Endothelial cell of umbilical vein (primary cell): Measurements from ENCODE around the gene ESPN. TPM values are rescaled to one million over a fixed set of nuclear protein-coding genes. Genes with fewer than 3 reads are reported as not detected.

ENCODE experiments used
- BruUV-seq: library from RNA; stranded (reverse); fragments of 400-500 nt; replicated peaks from 2 replicates; lab custom pipeline; 2021; lab: Mats Ljungman, UMichigan
- CTCF ChIA-PET: fragments of 300-600, 350-600 bp; sonication (Branson Sonifier 250); formaldehyde crosslinking; loops from one replicate; lab custom pipeline; 2021; ENCODE audit warnings: antibody characterized with exemption, inconsistent platforms; lab: Charles Lee
- POLR2A ChIA-PET: fragments of 300-600, 350-600 bp; sonication (Branson Sonifier 250); formaldehyde crosslinking; loops from one replicate; lab custom pipeline; 2021; ENCODE audit warnings: antibody characterized with exemption, inconsistent platforms; lab: Charles Lee
- DNase-seq: peaks from one replicate; pipeline ENCODE4 v3.0.0-alpha.2; 2011; ENCODE audit warnings: low read depth, low spot score
- FAIRE-seq: peaks from 2 replicates; lab custom pipeline; 2011; peaks lifted over from hg19 to GRCh38; lab: Jason Lieb, UNC
- H2AFZ ChIP-seq: 2 replicates; pipeline ENCODE4 v1.6.0; 2012; ENCODE audit warnings: low read depth, low read length, control low read depth, inconsistent platforms
- H3K27ac ChIP-seq: 2 replicates; pipeline ENCODE4 v1.5.1; 2011; ENCODE audit warnings: low read depth, mild to moderate bottlenecking, control low read depth, low read length, moderate library complexity; ENCODE audit not compliant: insufficient read depth
- H3K27me3 ChIP-seq, 2 experiments: 2 replicates each; pipeline versions ENCODE4 v1.6.0 to v1.6.1; 2011; ENCODE audit warnings: low read length in 2 of 2, mixed read lengths in 1 of 2; ENCODE audit not compliant: control insufficient read depth in 2 of 2, insufficient read depth in 2 of 2
- H3K36me3 ChIP-seq, 2 experiments: 2 replicates in 1 of 2; 3 replicates in 1 of 2; pipeline ENCODE4 v1.5.1; 2011; ENCODE audit warnings: low read length in 2 of 2, mild to moderate bottlenecking in 1 of 2, moderate library complexity in 1 of 2; ENCODE audit not compliant: control insufficient read depth in 2 of 2, insufficient read depth in 2 of 2; ENCODE audit errors: extremely low read depth in 1 of 2
- H3K4me1 ChIP-seq: 3 replicates; pipeline ENCODE4 v1.5.1; 2011; ENCODE audit warnings: mild to moderate bottlenecking, low read length; ENCODE audit not compliant: control insufficient read depth, insufficient read depth; ENCODE audit errors: extremely low read depth
- H3K4me2 ChIP-seq: 2 replicates; pipeline ENCODE4 v1.6.1; 2011; ENCODE audit warnings: low read length, control low read depth, mixed read lengths; ENCODE audit not compliant: insufficient read depth
- H3K4me3 ChIP-seq, 3 experiments: fragments of 200-600 bp in 1 of 3; sonication (generic), shearing (Covaris generic) in 1 of 3; replicated peaks in 1 of 3; 2 replicates each; pipeline ENCODE4 v1.5.1; 2011 to 2016; ENCODE audit warnings: control low read depth in 3 of 3, low read length in 3 of 3, mild to moderate bottlenecking in 2 of 3, inconsistent platforms in 1 of 3, low read depth in 1 of 3, moderate library complexity in 1 of 3; ENCODE audit not compliant: insufficient read depth in 1 of 3
- H3K79me2 ChIP-seq: 2 replicates; pipeline ENCODE4 v1.6.0; 2012; ENCODE audit warnings: low read length, inconsistent platforms; ENCODE audit not compliant: control insufficient read depth, insufficient read depth
- H3K9ac ChIP-seq: replicated peaks from 2 replicates; pipeline ENCODE3; 2011; ENCODE audit warnings: low read length, control low read depth; ENCODE audit not compliant: insufficient read depth; ENCODE audit errors: extremely low read depth
- H3K9me1 ChIP-seq: replicated peaks from 3 replicates; pipeline ENCODE4 v1.6.0; 2011; ENCODE audit warnings: mild to moderate bottlenecking, low read length; ENCODE audit not compliant: control insufficient read depth, insufficient read depth; ENCODE audit errors: extremely low read depth
- H3K9me3 ChIP-seq: replicated peaks from 2 replicates; pipeline ENCODE4 v1.5.1; 2012; ENCODE audit warnings: low read length, inconsistent platforms; ENCODE audit not compliant: control insufficient read depth, insufficient read depth
- H4K20me1 ChIP-seq: replicated peaks from 2 replicates; pipeline ENCODE3; 2011; ENCODE audit warnings: mild to moderate bottlenecking, low read length; ENCODE audit not compliant: control insufficient read depth, insufficient read depth; ENCODE audit errors: extremely low read depth
- CTCF ChIP-seq, 2 donors: IDR thresholded peaks; 1 replicate in 1 of 2; 2 replicates in 1 of 2; pipeline ENCODE4 v1.5.1; 2011; ENCODE audit warnings: low read length in 2 of 2, mild to moderate bottlenecking in 2 of 2, moderate library complexity in 2 of 2, control low read depth in 1 of 2, inconsistent platforms in 1 of 2, low read depth in 1 of 2; ENCODE audit not compliant: insufficient read depth in 1 of 2; ENCODE audit errors: extremely low read depth in 1 of 2
- EZH2 ChIP-seq: IDR thresholded peaks from 2 replicates; pipeline ENCODE4 v1.6.1; 2012; ENCODE audit warnings: borderline replicate concordance, low read depth, mild to moderate bottlenecking, moderate library complexity, low read length, inconsistent platforms; ENCODE audit not compliant: severe bottlenecking
- FOS ChIP-seq: IDR thresholded peaks from 2 replicates; pipeline ENCODE4 v1.6.1; 2011; ENCODE audit warnings: mild to moderate bottlenecking, low read length, moderate library complexity, borderline replicate concordance; ENCODE audit not compliant: insufficient read depth
- GATA2 ChIP-seq: IDR thresholded peaks from 2 replicates; pipeline ENCODE4 v1.7.0; 2011; ENCODE audit warnings: low read depth, mild to moderate bottlenecking, moderate library complexity, mixed read lengths, low read length; ENCODE audit not compliant: insufficient read length, insufficient read depth
- JUN ChIP-seq: IDR thresholded peaks from 2 replicates; pipeline ENCODE4 v1.6.1; 2011; ENCODE audit warnings: borderline replicate concordance, low read depth; ENCODE audit not compliant: insufficient read length, insufficient read depth
- MAX ChIP-seq: IDR thresholded peaks from 2 replicates; pipeline ENCODE4 v1.6.1; 2011; ENCODE audit not compliant: insufficient read depth, insufficient read length
- MYC ChIP-seq: IDR thresholded peaks from one replicate; pipeline ENCODE4 v1.6.1; 2011; ENCODE audit warnings: mild to moderate bottlenecking, low read depth, low read length
- POLR2A ChIP-seq: IDR thresholded peaks from 2 replicates; pipeline ENCODE4 v1.6.1; 2012; ENCODE audit warnings: low read depth, mild to moderate bottlenecking, control low read depth, low read length
- POLR2AphosphoS5 ChIP-seq: IDR thresholded peaks from 2 replicates; pipeline ENCODE4 v1.6.1; 2012; ENCODE audit warnings: low read depth, mild to moderate bottlenecking, control low read depth, low read length, moderate library complexity; ENCODE audit not compliant: insufficient read depth
- dilution Hi-C: fragments of 300-500 bp; cut with MboI; formaldehyde crosslinking; loops from one replicate; pipeline ENCODE4 v1.15.0; 2019; ENCODE audit warnings: low sequenced_read_pairs; ENCODE audit not compliant: extremely low pct_ligation_motif_present
- intact Hi-C: fragments of 100-400 bp; cut with micrococcal nuclease; formaldehyde crosslinking; loops from one replicate; pipeline ENCODE4 v1.10.0; 2022
- polyA plus RNA-seq, 4 experiments: library from polyadenylated mRNA; depleted of rRNA in 3 of 4; stranded (reverse) in 3 of 4; unstranded in 1 of 4; fragments of >200 nt; gene quantifications; 2 replicates each; pipeline versions ENCODE4 v1.2.1 to v1.2.3, GENCODE V29; 2011 to 2012; ENCODE audit warnings: missing spikeins in 1 of 4
- total RNA-seq: library from RNA; stranded (reverse); gene quantifications from 2 replicates; pipeline ENCODE4 v1.2.3, GENCODE V29; 2021

ESPN gene
- total and polyA plus RNA-seq, 2 donors (not counting 3 experiments of a cell fraction or from before 2014, with no cell fraction given) = 0.54 to 0.71 TPM

GRCh38 chr1:6443339-6444115, 19.0 kb downstream of the ESPN start:
- POLR2A ChIA-PET = interaction anchor here (0.7 kb wide), 1 partner anchor 49 kb away, joined by 3 read pairs; no protein-coding TSS in a partner anchor
- dilution Hi-C loops = no loop called here
- peaks cover 19 to 21% of the 10 kb centered on the region in 2 experiments for H3K27me3 ChIP-seq

More at GRCh38 chr1:6443339-6444115, 19.0 kb downstream of the ESPN start:
- H2AFZ ChIP-seq = no peak overlapping the region
- no peaks in the 10 kb centered on the region for H3K79me2 ChIP-seq
- no peaks in the 10 kb centered on the region for H3K4me1 ChIP-seq
- no TSS peak for BruUV-seq
- DNase-seq (no peak), FAIRE-seq (no peak)
- intact Hi-C loops = loop anchor here (2.0 kb wide), 1 partner anchor 43 kb away; no protein-coding TSS in a partner anchor
- CTCF ChIA-PET = interaction anchor here (0.7 to 1.2 kb wide), 7 partner anchors 11 to 197 kb away, joined by 3 to 4 read pairs (median 3); partner anchors contain the start of gene HES2
- H3K36me3 ChIP-seq = no peaks in the 10 kb centered on the region
- H4K20me1 ChIP-seq = no peaks in the 10 kb centered on the region
- H3K27ac ChIP-seq = no peak overlapping the region
- no peaks in the 10 kb centered on the region for H3K9me1 ChIP-seq
- H3K9me3 ChIP-seq = no peaks in the 10 kb centered on the region
- H3K4me2 ChIP-seq = no peak overlapping the region
- TF ChIP-seq GATA2 = no peak
- TF ChIP-seq POLR2AphosphoS5 = no peak
- no peak for TF ChIP-seq EZH2
- no peak for TF ChIP-seq JUN
- TF ChIP-seq FOS = no peak
- TF ChIP-seq MAX = no peak
- no peak for TF ChIP-seq POLR2A
- TF ChIP-seq CTCF (IDR thresholded peaks at IDR 0.05; ENCODE audit: extremely low read depth in 1 of 2, insufficient read depth in 1 of 2, low read depth in 1 of 2, low read length in 2 of 2) = no peak
- no peak for TF ChIP-seq MYC
- no peak overlapping the region for H3K9ac ChIP-seq
- no peak overlapping the region for H3K4me3 ChIP-seq
